HL-60/S4 (cell line): ENCODE data around the gene FNBP1.

ENCODE experiments used
- in situ Hi-C: fragments of 300-500 bp; cut with MboI; formaldehyde crosslinking; loops from 2 replicates; pipeline ENCODE4 v1.14.3; 2022; ENCODE audit warnings: low sequenced_read_pairs

FNBP1 gene

DNA sequence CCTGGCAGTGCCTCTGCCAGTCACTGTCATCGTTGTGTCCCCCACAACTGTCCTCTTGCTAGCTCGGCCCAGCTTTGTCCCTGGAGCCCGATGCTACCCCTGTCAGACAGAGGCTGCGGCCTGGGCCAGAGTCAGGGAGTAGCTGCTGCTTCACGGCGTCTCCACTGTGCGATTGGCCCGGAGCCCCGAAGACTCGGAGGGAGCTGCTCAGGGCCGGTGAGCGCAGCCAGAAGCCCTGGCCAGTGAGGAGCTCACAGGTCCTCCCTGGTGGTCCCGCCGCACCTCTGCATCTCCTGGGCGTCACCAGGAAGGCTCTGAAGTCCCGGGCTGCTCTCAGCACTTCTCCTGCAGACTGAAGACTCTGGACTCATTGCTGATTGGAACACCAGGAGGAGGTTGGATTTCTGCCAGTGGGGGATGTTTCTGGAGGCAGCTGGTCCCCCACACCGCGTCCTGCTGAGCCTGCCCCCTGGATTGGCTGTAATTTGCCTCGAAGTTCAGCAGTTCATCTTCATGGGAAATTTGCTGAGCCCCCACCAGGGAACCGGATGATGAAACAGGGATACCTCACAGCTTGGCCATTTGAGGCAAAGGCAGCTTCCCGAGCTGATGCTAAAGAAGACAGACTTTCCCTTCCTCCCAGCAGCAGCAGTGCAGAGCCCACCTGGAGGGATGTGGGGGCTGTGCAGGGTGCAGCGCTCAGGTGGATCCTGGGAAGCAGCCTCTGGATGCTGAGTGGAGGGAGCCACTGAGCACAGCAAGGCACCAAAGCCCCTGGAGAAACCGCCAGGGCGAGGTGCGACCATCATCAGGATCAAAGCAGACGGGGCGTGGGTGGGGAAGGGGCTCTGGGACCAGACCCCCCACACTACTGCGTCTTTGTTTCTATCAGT lies 162.1 kb downstream of the FNBP1 start:
- in situ Hi-C loops: loop anchor here (25.0 kb wide), 1 partner anchor 356 kb away; no protein-coding TSS in a partner anchor

DNA sequence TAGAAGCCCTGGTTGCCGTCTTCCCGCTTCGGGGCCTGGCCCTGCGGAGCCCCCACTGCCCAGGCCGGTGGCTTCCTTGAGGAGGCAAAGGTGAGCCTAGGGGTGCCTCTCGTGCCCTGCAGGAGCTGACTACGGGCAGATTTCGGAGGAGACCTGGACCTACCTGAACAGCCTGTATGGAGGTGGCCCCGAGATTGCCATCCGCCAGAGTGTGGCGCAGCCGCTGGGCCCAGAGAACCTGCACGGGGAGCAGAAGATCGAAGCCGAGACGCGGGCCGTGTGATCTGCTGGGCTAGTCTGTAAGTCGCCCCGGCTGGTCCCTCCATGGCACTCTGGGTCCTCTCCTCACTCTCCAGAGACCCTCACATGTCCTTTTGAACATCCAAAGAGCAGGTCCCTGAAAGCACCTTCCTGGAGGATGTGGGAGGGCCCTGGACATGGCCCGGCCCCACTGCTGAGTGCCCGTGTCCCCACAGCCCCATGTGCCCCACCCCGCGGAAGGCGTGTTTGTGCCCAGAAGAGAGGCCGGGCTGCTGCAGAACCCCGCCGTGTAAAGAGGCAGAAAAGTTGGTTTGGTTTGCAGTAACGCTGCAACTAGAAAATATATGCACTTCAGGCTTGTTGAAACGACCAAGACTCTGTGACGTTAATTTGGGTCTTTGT lies 162.9 kb downstream of the FNBP1 start:
- in situ Hi-C loops: loop anchor here (25.0 kb wide), 1 partner anchor 357 kb away; no protein-coding TSS in a partner anchor

DNA sequence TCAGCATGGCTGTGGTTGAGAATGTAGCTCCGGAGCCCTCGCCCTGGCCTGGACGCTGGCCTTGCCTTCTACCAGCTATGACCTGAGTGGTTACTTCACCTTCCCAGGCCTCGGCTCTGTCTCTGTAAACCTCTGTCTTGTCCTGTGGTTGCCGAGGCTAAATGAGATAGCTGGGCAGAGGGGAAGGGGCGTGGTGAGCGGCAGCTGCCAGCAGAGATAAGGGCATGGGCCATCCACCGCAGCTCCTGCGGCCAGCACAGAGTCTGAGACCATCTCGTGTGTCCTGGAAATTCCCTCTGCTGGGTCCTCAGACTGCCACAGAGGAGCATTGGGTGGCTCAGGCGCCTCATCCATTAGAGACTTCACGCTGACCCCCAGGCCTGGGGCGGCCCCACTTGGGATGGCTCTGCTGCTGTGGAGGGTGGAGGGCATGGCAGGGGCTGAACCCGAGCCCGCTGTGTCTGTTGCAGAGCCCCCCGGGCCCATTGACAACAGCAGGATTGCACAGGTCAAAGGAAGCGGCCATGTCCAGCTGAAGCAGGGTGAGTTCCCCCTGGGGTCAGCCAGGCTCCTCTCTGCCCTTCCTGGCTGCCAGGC lies 163.8 kb downstream of the FNBP1 start:
- in situ Hi-C loops: loop anchor here (25.0 kb wide), 1 partner anchor 358 kb away; no protein-coding TSS in a partner anchor

DNA sequence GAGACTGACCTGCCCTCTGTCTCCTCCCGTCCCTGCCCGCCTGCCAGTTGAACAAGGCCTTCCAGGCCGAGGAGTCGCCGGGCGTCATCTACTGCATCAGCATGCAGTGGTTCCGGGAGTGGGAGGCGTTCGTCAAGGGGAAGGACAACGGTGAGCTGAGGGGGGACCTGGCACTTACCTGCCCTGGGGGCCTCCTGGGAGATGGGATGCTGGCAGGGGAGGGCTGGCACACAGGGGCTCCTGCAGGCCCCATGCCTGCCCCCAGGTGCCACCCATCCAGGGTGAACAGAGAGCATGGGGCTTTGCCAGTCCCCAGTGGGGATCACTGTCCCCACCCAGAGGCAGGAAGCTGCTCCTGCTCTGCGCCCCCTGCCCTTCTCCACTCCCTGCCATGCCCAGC lies 164.7 kb downstream of the FNBP1 start:
- in situ Hi-C loops: loop anchor here (25.0 kb wide), 1 partner anchor 359 kb away; no protein-coding TSS in a partner anchor

DNA sequence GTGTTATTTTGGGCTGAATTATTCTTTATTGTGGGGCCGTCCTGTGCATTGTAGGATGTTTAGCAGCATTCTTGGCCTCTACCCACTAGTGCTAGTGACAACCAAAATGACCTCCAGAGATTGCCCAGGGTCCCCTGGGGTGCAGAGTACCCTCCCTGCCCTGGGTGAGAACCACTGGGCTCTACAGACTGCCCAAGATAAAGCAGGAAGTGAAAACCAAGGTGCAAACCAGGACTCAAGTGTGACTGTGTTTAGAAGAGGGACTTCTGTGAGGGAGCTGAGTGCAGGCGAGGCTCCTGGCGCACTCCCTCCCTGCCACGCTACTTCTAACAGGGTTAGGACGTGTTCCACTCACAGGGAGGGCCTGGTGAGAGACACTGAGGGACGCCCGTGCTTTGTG lies 166.2 kb downstream of the FNBP1 start:
- in situ Hi-C loops: loop anchor here (25.0 kb wide), 1 partner anchor 360 kb away; no protein-coding TSS in a partner anchor

DNA sequence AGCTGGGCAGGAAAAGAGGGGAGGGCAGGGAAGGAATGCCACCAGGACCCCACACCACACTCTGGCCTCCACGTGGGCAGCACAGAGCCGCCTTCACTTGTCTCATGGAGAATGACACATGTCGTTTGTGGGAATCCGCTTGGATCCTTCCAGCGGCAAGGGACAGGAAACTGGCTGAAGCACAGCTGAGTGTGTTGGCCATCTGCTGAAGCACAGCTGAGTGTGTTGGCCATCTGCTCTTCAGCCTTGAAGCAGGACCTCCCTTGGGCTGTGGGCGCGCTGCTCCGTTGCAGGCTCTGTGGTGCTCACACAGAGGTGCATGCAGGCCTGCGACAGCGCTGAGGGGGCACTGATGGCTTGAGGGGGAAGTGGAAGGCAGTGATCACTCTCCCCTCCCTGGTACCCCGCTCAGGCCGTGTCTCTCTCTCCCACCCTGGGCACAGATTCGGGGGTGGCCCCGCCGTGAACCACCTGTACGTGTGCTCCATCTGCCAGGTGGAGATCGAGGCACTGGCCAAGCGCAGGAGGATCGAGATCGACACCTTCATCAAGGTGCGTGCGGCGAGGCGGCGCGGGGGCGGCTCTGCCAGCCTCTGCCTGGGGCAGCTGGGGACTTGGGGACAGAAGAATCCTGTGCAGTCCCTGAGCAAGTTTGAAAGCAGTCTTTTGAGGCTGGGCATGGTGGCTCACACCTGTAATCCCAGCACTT lies 167.1 kb downstream of the FNBP1 start:
- in situ Hi-C loops: loop anchor here (25.0 kb wide), 1 partner anchor 361 kb away; no protein-coding TSS in a partner anchor

DNA sequence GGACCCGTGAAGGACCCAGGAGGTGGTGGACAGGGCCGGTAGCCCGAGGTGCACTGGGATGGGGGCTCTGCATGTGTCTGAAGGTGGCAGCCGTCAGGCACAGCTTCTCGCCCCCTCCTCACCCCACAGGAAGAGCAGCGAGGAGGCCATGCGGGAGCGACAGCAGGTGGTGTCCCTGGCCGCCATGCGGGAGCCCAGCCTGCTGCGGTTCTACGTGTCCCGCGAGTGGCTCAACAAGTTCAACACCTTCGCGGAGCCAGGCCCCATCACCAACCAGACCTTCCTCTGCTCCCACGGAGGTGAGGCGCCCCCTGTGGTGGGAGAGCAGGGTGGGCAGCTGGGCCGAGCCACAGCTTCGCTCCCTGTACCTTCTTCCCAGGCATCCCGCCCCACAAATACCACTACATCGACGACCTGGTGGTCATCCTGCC lies 167.8 kb downstream of the FNBP1 start:
- in situ Hi-C loops: loop anchor here (25.0 kb wide), 1 partner anchor 362 kb away; no protein-coding TSS in a partner anchor

DNA sequence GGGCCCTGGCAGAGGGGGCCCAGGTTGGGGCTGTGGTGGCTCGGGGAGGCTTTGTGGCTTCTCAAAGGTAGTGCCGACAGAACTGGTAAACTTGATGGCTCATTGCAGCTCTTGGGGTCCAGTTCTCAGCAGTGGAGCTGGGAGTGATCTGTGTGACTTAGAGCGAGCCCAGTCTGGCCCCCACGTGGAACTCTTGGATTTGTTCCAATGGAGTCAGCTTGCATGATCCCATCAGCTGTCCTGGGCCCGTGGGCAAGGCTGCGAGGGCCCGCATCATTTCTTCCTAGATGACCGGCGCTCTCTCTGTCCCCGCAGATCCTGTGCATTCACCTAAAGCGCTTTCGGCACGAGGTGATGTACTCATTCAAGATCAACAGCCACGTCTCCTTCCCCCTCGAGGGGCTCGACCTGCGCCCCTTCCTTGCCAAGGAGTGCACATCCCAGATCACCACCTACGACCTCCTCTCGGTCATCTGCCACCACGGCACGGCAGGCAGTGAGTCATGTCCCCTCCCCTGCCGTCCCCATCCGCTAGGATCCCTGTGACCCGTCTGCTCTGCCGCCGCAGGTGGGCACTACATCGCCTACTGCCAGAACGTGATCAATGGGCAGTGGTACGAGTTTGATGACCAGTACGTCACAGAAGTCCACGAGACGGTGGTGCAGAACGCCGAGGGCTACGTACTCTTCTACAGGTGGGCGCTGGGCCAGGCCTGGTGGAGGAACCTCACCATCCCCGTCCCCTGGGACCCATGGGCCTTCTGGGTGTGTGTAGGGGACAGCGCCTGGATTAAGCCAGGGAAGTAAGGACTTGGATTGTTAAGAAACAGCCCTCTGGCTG lies 168.5 kb downstream of the FNBP1 start:
- in situ Hi-C loops: loop anchor here (25.0 kb wide), 1 partner anchor 363 kb away; no protein-coding TSS in a partner anchor

DNA sequence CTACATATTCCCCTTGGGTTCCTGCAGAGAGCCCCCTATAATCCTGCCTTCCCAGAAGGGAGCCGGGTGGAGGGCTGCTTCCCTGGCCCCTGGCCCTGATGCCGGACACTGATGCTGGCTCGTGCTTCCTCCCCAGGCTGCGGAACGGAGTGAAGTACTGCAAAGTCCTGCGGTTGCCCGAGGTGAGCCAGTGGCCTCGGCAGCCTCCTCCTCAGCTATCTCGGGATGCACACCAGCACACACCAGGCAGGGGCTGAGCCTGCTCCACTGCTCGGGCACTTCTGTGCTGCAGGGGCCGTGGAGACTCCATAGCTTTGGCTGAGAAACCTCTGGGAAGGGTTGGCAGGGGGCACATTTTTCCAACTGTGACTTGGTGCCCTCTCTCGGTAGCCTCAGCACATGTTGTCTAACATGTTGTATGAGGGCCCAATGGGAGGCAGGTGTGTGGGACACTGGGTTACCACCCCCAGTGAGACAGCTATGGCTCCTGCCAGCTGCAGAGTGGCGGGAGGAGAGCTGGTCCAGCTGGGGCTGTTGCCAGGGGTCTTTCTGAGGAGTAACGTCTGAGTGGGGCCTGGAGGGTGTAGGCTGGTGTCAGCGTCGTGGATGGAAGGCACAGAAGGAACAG lies 169.3 kb downstream of the FNBP1 start:
- in situ Hi-C loops: no loop called here

DNA sequence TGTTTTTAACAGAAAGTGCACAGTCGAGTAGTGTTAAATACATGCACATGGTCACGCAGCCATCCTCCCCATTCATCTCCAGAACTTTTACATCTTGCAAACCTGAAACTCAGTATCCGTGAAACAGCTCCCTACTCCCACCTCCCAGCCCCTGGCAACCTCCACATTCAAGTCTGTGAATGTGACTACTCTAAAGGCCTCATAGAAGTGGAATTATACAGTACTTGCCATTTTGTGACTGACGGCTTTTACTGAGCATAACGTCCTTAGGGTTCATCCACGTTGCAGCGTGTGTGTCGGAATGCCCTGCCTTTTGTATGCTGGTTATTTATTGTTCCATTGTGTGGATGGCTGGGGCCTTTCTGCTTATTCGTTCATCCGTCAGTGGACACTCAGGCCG lies 171.9 kb downstream of the FNBP1 start:
- in situ Hi-C loops: no loop called here

DNA sequence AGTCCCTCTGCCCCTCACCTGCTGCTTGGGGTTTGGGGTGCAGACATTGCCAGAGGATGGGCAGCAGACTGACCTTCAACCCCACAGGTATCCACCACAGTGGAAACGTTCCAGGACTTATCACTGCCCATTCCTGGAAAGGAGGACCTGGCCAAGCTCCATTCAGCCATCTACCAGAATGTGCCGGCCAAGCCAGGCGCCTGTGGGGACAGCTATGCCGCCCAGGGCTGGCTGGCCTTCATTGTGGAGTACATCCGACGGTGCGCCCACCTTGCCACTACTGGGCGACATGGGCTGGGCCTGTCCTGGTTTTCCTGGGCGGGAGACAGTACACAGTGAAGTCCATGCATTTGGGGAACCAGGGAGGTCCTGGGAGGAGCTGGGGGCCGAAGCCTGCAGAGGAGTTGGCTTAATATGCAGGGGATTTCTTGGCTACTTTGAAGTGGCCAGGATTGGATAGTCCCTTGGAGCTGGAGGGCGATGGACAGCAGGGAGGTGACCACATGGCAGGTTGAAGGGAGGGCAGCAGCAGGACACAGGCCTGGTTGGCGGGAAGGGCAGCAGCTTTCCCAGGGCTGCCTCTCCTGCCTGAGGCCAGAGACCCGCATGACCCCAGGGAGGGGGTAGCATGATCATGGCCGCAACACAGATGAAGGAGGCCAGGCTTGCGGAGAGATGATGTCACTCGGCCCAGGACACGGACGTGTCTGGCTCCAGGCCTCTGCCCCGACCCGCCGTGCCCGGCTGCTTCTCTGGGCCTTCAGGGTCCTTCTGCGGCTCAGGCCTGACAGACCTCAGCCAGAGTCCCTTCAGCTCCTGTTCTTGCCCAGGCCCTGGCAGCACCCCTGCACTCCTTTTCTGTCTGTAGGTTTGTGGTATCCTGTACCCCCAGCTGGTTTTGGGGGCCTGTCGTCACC lies 173.1 kb downstream of the FNBP1 start:
- in situ Hi-C loops: no loop called here

DNA sequence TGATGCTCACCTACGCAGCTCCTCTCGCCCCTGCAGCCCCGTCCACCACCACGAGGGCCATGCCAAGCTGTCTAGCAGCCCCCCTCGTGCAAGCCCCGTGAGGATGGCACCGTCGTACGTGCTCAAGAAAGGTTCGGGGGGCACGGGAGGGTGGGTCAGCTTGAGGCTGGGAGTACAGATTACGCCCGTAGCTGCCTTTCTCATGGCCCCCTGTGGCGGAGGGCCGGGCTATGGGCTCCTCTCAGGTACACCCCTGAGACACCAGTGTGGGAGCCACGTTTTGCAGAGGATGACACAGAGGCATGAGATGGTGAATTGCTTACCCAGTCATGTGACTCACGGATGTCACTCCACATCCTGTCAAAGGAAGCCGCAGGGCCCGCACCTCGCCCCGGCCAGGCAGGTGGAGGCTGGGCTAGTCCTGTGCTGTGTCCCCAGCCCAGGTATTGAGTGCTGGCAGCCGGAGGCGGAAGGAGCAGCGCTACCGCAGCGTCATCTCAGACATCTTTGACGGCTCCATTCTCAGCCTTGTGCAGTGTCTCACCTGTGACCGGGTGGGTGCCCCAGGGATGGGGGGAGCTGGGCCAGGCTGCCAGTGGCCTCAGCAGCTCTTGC lies 174.0 kb downstream of the FNBP1 start:
- in situ Hi-C loops: no loop called here

DNA sequence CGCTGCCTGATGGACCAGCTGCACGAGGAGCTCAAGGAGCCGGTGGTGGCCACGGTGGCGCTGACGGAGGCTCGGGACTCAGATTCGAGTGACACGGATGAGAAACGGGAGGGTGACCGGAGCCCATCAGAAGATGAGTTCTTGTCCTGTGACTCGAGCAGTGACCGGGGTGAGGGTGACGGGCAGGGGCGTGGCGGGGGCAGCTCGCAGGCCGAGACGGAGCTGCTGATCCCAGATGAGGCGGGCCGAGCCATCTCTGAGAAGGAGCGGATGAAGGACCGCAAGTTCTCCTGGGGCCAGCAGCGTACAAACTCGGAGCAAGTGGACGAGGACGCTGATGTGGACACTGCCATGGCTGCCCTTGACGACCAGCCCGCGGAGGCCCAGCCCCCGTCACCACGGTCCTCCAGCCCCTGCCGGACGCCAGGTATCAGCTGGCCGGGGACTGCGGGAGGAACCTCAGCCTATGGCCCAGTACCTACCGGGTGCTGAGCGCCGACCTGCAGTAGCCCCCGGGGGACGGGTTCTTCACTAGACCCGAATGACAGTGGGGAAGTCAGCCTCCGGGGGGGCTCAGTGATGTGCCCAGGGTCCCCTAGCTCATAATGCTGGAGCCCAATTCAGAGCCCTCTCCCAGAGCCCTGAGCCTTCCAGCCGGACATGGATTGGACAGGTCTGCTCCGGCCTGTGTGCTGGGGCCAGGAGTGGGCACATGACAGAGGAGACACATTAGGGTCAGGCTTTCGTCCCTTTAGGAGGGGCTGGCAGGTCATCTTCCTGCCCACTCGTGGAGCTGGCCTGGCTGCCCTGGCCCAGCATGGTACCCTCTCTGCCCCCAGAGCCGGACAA lies 174.7 kb downstream of the FNBP1 start:
- in situ Hi-C loops: no loop called here

DNA sequence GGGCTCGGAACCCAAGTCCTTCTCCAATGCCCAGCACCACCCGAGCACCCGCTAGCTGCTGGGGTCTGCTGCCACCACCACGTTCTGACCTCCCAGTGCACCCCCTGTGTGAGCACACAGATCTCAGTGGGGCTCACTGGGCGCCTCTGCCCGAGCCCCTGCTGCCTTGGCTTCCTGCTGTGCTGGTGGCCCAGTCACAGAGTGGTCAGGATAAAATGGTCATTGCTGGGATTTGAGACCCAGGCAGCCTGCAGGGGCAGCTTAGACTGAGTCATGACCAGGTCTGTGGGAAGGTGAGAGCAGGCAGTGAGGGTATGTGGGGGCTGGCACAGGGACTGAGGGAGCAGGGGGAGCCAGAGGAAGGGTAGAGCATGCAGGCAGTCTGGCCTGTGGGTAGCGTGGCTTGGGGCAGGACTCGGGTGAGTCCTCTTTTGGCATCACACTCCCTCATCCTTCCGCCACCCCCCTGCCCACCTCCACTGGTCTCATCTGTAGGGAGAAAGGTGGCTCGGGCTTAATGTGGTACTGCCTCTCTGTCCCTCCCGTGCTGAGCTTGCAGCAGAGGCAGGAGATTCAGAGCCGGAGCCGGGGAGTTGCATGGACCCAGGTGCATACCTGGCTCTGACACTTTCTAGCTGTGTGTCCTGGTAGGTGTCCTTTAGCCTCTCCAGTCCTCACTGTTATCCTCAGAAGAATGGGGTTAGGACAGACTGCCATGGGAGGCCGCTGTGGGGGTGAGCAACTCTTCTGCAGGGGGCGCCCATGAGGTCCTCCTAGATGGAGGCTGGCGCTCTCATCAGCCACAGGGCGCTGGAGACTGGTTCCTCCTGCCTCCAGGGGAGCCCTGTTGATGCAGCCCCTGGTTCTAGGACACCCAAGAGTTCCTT lies 175.6 kb downstream of the FNBP1 start:
- in situ Hi-C loops: no loop called here

DNA sequence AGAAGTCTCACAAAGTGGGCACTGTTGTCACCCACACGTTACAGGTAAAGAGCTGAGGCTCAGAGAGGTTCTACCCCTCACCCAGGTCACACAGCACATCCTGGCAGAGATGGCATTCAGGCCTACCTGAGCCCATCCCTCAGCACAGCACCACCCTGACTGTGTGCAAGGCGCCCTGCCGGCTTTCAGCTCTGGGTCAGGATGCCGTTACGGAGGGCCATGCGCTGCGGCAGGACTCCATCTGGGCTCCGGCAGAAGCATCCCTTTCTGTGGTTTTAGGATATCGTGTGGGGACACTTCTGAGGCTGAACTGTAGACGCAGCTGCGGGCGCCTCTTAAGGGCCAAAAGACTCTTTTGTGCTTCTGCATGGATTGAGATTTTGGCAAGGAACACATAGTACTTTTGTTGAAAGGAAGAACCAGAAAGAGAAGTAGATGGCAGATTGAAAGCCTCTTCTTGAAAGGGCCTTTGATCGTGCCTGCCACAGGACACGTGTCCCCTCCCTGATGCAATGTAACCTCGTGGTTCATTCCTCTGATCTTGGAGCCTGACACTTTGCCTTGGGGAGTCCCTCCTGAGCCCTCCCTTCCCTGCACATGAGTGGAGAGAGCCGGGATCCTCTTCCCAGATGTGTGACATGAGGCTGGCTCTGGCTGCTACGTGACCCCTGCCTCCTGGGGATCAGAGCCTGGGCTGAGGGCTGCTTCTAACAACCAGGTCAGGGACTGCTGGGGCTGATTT lies 176.4 kb downstream of the FNBP1 start:
- in situ Hi-C loops: no loop called here
